Right lobe of liver (tissue), 6 donors: Measurements from ENCODE around the gene RBM47. TPM values are rescaled to one million over a fixed set of nuclear protein-coding genes. Genes with fewer than 3 reads are reported as not detected.

ENCODE experiments used
- ATAC-seq, 4 donors: fragments of 200-7000 bp; cut with Tn5 transposase; one replicate each; pipeline ENCODE4 v1.9.1; 2020; ENCODE audit warnings: mild to moderate bottlenecking in 4 of 4, moderate library complexity in 4 of 4
- DNase-seq, 3 donors: peaks; one replicate each; pipeline ENCODE4 v3.0.0-alpha.2; 2020
- H3K27ac ChIP-seq, 3 donors: fragments of 200-600 bp; one replicate each; pipeline ENCODE4 v1.8.0; 2022
- H3K27me3 ChIP-seq, 2 donors: fragments of 200-600 bp; one replicate each; pipeline ENCODE4 v1.8.0; 2022
- H3K36me3 ChIP-seq, 4 donors: fragments of 200-600 bp; sonication (generic) in 1 of 4; one replicate each; pipeline versions ENCODE4 v1.5.1 to v1.8.0; 2017 to 2022; ENCODE audit warnings: control low read depth in 1 of 4
- H3K4me1 ChIP-seq, 4 donors: fragments of 200-600 bp; sonication (generic) in 1 of 4; one replicate each; pipeline versions ENCODE4 v1.5.1 to v1.8.0; 2017 to 2022; ENCODE audit warnings: control low read depth in 1 of 4
- H3K4me3 ChIP-seq, 3 donors: fragments of 200-600 bp; one replicate each; pipeline ENCODE4 v1.8.0; 2022
- H3K9me3 ChIP-seq, 4 donors: fragments of 200-600 bp; sonication (generic) in 1 of 4; one replicate each; pipeline versions ENCODE4 v1.5.1 to v1.8.0; 2017 to 2022; ENCODE audit warnings: control low read depth in 1 of 4
- POLR2A ChIP-seq: fragments of 450-650 bp; IDR thresholded peaks from one replicate; pipeline ENCODE4 v1.6.1; 2017; ENCODE audit warnings: antibody characterized with exemption, mild to moderate bottlenecking
- WGBS: methylation state at CpG from one replicate; pipeline ENCODE4 v1.1.6; 2018; ENCODE audit warnings: low coverage, low lambda C conversion rate; ENCODE audit not compliant: insufficient coverage; ENCODE audit errors: missing lambda C conversion rate; 5-methylcytosine and 5-hydroxymethylcytosine counted together
- intact Hi-C, 2 donors: fragments of 100-400 bp; cut with DNase I; formaldehyde crosslinking; loops; one replicate each; pipeline versions ENCODE4 v1.11.2 to v1.14.1; 2022
- total RNA-seq, 6 experiments: library from RNA; depleted of rRNA in 2 of 6; stranded (reverse); fragments of >200 nt in 2 of 6; fragmentation: NEBNext Ultra II Directional in 3 of 6; extraction: Animal tissue kit (Norgen Biotek cat#: 25700) in 3 of 6; gene quantifications; one replicate each; pipeline versions ENCODE4 v1.1.0 to v1.2.4, GENCODE V29; 2016 to 2023
- TF ChIP-seq, protein P1 (sequence below), 4 donors: fragments of 200-600 bp in 3 of 4; fragments of 450-650 bp in 1 of 4; IDR thresholded peaks; one replicate each; pipeline versions ENCODE4 v1.5.1 to v1.8.0; 2016 to 2022; ENCODE audit warnings: antibody characterized with exemption in 4 of 4, mild to moderate bottlenecking in 2 of 4
- donor health status: DM: no; HTN: yes; CAD: no.
- donor health status: DM: no; HTN: no; CAD: no.
- donor health status: DM: no; HTN: no; CAD: no.
- donor health status: DM: no; HTN: yes; CAD: no.
- donor health status: DM: no; HTN: yes; CAD: no.

Gene RBM47
- total RNA-seq, 6 experiments from 2014 or later, result 29.5 to 85.0 (median 51.1) TPM

DNA sequence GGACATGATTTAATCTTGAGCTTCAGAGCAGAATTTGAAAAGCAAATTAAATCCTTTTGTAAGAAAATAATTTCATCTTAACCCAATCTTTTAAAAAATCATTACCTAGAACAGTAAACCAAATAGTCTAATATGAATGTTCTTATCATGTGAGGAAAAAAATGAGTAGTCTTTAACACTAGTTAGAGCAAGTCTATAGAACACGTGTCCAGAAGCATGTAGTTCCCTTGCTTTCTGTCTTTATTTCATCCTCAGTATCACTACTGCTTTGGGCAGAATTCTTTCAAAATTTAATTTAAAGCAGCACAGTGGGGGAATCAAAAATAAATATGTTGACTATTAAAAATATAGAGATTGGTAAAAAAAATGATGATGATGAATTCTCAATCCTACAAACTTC is 2.1 kb downstream of the RBM47 start:
- TF ChIP-seq, protein P1, sequence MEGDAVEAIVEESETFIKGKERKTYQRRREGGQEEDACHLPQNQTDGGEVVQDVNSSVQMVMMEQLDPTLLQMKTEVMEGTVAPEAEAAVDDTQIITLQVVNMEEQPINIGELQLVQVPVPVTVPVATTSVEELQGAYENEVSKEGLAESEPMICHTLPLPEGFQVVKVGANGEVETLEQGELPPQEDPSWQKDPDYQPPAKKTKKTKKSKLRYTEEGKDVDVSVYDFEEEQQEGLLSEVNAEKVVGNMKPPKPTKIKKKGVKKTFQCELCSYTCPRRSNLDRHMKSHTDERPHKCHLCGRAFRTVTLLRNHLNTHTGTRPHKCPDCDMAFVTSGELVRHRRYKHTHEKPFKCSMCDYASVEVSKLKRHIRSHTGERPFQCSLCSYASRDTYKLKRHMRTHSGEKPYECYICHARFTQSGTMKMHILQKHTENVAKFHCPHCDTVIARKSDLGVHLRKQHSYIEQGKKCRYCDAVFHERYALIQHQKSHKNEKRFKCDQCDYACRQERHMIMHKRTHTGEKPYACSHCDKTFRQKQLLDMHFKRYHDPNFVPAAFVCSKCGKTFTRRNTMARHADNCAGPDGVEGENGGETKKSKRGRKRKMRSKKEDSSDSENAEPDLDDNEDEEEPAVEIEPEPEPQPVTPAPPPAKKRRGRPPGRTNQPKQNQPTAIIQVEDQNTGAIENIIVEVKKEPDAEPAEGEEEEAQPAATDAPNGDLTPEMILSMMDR (IDR thresholded peaks at IDR 0.05), result no peak
- no peak for TF ChIP-seq POLR2A
- ATAC-seq (no peak), DNase-seq (no peak)
- no peaks in the 10 kb centered on the region for H3K27me3 ChIP-seq
- H3K27ac ChIP-seq, result peak overlapping the region; percentile 0 to 99 (median 99)
- H3K36me3 ChIP-seq, result no peaks in the 10 kb centered on the region
- H3K9me3 ChIP-seq, result no peaks in the 10 kb centered on the region
- 36% methylated on average over 1 of the region's 1 CpG for WGBS
- peaks cover 0 to 51% (median 7%) of the 10 kb centered on the region in 4 donors for H3K4me1 ChIP-seq
- intact Hi-C loops, result no loop called here
- peak overlapping the region; percentile 61 to 79 (median 78) for H3K4me3 ChIP-seq

DNA sequence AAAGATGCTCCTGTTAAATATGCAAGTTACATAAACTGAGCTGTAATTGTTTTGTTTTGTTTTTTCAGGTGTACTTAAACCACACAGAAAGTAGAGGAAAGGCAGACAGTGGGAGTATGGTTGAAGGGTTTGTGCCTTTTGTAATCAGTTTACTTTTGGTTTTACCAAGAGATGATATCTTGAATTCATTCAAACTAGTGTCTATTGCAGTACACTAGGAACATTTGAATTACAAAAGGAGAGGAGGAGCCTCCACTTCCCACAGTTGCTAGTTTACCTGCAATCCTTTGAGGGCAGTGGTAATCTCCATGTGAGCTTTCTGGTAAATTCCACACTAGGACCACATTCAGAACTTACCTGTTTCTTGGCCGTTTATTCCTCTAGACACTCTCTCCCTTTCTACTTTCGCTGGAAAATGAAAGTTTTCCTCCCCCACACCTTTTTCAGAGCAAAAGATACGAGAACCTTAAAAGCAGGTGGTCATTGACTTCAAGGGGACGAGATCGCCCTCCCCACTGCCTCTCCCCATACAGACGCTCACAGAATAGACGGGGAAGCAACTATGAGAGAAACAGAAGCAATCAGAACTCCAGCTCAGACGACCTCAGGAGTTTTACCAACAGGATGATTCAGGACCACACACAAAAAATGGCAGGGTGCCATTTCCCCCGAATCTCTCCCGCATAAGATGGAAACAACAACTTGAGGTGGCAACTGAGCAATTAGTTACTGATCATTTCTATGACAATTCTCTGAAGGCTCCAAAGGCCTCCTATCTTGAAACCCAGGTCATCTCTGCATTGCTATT is 3.3 kb downstream of the RBM47 start:
- ATAC-seq (no peak), DNase-seq (no peak)
- H3K27ac ChIP-seq, result peak overlapping the region; percentile 0 to 99 (median 4)
- H3K27me3 ChIP-seq, result no peaks in the 10 kb centered on the region
- H3K9me3 ChIP-seq, result no peaks in the 10 kb centered on the region
- H3K36me3 ChIP-seq, result no peaks in the 10 kb centered on the region
- peaks cover 0 to 56% (median 11%) of the 10 kb centered on the region in 4 donors for H3K4me1 ChIP-seq
- 26% methylated on average over 10 of the region's 10 CpGs for WGBS
- TF ChIP-seq POLR2A, result no peak
- TF ChIP-seq, protein P1 (IDR thresholded peaks at IDR 0.05), result no peak
- peak overlapping the region in 2 of 3 donors; percentile 3 to 78 for H3K4me3 ChIP-seq
- intact Hi-C loops, result no loop called here

DNA sequence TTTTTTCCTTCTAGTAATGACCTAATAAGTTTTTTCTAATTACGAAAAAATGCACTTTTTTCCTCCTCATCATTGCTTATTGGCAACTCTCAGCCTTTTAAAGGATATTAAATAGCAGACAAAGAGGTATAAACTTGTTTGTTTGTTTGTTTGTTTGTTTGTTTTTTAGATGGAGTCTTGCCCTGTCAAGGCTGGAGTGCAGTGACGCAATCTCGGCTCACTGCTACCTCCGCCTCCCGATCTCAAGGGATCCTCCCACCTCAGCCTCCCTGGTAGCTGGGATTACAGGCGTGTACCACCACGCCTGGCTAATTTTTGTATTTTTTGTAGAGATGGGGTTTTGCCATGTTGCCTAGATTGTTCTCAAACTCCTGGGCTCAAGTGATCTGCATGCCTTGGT is 6.0 kb downstream of the RBM47 start:
- peak overlapping the region in 2 of 3 donors; percentile 56 to 71 for H3K27ac ChIP-seq
- H3K36me3 ChIP-seq, result no peaks in the 10 kb centered on the region
- no peak overlapping the region for H3K4me3 ChIP-seq
- no peak for ATAC-seq
- intact Hi-C loops, result no loop called here
- peaks cover 0 to 60% (median 9%) of the 10 kb centered on the region in 4 donors for H3K4me1 ChIP-seq
- H3K27me3 ChIP-seq, result no peaks in the 10 kb centered on the region
- TF ChIP-seq POLR2A, result no peak
- TF ChIP-seq, protein P1 (IDR thresholded peaks at IDR 0.05), result no peak
- H3K9me3 ChIP-seq, result no peaks in the 10 kb centered on the region
- no peak for DNase-seq
- WGBS, result 93% methylated on average over 7 of the region's 7 CpGs

DNA sequence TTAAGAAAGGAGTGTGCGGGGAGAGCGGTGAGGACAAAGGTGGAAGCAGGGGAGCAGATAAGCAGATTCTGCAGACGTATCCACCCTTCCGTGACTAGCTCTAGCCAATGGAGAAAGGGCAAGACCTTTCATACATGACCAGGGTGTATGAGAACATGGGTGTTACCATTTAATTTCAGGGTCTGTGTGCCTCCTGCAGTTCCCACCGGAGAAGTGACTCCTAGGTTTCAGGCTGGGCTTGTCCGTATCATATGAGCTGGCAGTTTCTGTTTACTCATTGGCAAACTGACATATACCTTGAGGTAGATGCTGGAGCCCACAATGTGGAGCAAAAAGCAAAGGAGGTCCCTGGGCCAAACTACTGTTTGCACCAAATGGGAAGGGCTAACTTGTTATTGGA is 6.8 kb downstream of the RBM47 start:
- no peak for DNase-seq
- WGBS, result 70% methylated on average over 4 of the region's 6 CpGs
- H3K27me3 ChIP-seq, result no peaks in the 10 kb centered on the region
- intact Hi-C loops, result no loop called here
- peaks cover 0 to 63% (median 9%) of the 10 kb centered on the region in 4 donors for H3K4me1 ChIP-seq
- peak; percentile 45 to 72 (median 62) for ATAC-seq
- H3K4me3 ChIP-seq, result no peak overlapping the region
- TF ChIP-seq, protein P1 (IDR thresholded peaks at IDR 0.05), result no peak
- TF ChIP-seq POLR2A, result no peak
- H3K9me3 ChIP-seq, result no peaks in the 10 kb centered on the region
- no peaks in the 10 kb centered on the region for H3K36me3 ChIP-seq
- H3K27ac ChIP-seq, result peak overlapping the region; percentile 55 to 71 (median 56)
